GM10248 (cell line): ENCODE measurements around the gene SPHK2.

Source experiments
- CTCF ChIA-PET: fragments of 300-600 bp; sonication (Branson Sonifier 250); formaldehyde crosslinking; extraction: SDS; loops from one replicate; lab custom pipeline; 2021; ENCODE audit warnings: antibody characterized with exemption; lab: Yijun Ruan, JAX
- POLR2A ChIA-PET: fragments of 350-650 bp; sonication (Branson Sonifier 250); formaldehyde crosslinking; extraction: SDS; loops from one replicate; lab custom pipeline; 2020; ENCODE audit warnings: antibody characterized with exemption; lab: Yijun Ruan, JAX
- DNase-seq: peaks from one replicate; pipeline ENCODE4 v3.0.0; 2012; ENCODE audit errors: extremely low spot score
- CTCF ChIP-seq: IDR thresholded peaks from 2 replicates; pipeline ENCODE4 v1.5.1; 2012; ENCODE audit warnings: mild to moderate bottlenecking, low read depth; ENCODE audit errors: extremely low read depth, missing control alignments, control extremely low read depth

The SPHK2 gene

GRCh38 chr19:48637948-48638830 lies 18.9 kb downstream of the SPHK2 start:
- TF ChIP-seq CTCF, result no peak
- ChIA-PET CTCF (no interaction called here), POLR2A (interaction anchor here (1.2 kb wide), 1 partner anchor 19 kb away, joined by 5 read pairs; the partner anchor contains the start of genes RPL18 and SPHK2)
- DNase-seq, result peak; percentile 85

- TF ChIP-seq CTCF, result no peak
- CTCF ChIA-PET, result no interaction called here
- no peak for DNase-seq
- POLR2A ChIA-PET, result no interaction called here
These were observed 19.6 kb downstream of the SPHK2 start for GRCh38 chr19:48638831-48639381.

GRCh38 chr19:48639483-48640375 lies 20.4 kb downstream of the SPHK2 start:
- no peak for DNase-seq
- TF ChIP-seq CTCF, result no peak
- ChIA-PET CTCF (interaction anchor here (0.8 kb wide), 1 partner anchor 9 kb away, joined by 3 read pairs; no protein-coding TSS in a partner anchor), POLR2A (no interaction called here)

- TF ChIP-seq CTCF, result no peak
- CTCF ChIA-PET, result no interaction called here
- POLR2A ChIA-PET, result interaction anchor here (0.6 kb wide), 1 partner anchor 276 kb away, joined by 3 read pairs; no protein-coding TSS in a partner anchor
- no peak for DNase-seq
These were observed 22.5 kb downstream of the SPHK2 start for GRCh38 chr19:48641850-48642249.

GRCh38 chr19:48642862-48643261 lies 23.6 kb downstream of the SPHK2 start:
- CTCF ChIA-PET, result no interaction called here
- DNase-seq, result no peak
- no peak for TF ChIP-seq CTCF
- POLR2A ChIA-PET, result no interaction called here

- TF ChIP-seq CTCF, result no peak
- ChIA-PET POLR2A (no interaction called here), CTCF (interaction anchor here (1.9 to 3.1 kb wide), 2 partner anchors 55 to 198 kb away, joined by 4 to 20 read pairs; no protein-coding TSS in a partner anchor)
- DNase-seq, result no peak
These were observed 25.0 kb downstream of the SPHK2 start for GRCh38 chr19:48644355-48644754.
